NCI-H2029 (cell line): Measurements from ENCODE around the gene EFNA3.
A peak's percentile ranks its signal among the peaks of the same experiment; 100 is the strongest.
"Not testable (repeated sequence)": the region's sequence is repeated elsewhere in the genome, so short reads cannot be mapped to it uniquely, and the experiment has no call there.

Source experiments
- DNase-seq: peaks from one replicate; lab custom pipeline; 2025; lab: John Stamatoyannopoulos, UW

Gene EFNA3

DNA sequence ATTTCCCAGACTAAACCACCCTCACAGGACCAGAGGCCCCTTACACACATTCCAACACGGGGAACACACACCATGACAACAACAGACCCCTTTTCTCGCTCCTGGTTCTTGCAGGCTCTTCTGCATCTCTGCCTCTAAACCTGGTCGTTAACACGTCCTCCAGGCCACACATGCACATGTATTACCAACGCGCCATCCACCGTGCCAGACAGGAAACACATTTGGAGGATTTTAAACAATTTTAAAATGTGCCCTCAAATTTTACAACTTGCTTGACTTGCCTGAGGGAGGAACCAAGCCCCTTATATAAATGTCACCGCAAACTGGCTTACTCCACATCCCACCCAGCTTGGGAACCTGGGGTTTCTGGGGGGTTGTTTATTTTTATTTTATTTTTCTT lies 32.2 kb downstream of the EFNA3 start:
- DNase-seq = no peak

DNA sequence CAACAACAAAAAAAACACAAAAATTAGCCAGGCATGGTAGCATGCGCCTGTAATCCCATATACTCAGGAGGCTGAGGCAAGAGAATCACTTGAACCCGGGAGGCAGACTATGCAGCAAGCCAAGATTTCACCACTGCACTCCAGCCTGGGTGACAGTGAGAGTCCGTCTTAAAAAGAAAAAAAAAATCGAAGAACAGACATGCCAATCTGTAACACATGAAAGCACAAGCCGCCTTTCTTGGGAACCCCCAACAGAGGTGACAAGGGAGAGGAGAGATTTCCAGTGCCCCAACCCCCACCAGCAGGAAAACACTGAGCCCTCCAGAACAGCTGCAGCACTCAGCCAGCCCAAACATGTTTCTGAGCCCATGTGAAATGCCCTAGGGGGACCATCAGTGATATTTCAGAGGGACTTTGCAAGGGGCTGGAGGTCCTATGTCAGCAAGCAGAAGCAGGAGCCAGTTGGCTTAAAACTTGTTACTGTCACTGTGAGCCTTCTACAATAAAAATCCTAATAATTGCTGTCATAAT lies 34.9 kb downstream of the EFNA3 start:
- no peak for DNase-seq

DNA sequence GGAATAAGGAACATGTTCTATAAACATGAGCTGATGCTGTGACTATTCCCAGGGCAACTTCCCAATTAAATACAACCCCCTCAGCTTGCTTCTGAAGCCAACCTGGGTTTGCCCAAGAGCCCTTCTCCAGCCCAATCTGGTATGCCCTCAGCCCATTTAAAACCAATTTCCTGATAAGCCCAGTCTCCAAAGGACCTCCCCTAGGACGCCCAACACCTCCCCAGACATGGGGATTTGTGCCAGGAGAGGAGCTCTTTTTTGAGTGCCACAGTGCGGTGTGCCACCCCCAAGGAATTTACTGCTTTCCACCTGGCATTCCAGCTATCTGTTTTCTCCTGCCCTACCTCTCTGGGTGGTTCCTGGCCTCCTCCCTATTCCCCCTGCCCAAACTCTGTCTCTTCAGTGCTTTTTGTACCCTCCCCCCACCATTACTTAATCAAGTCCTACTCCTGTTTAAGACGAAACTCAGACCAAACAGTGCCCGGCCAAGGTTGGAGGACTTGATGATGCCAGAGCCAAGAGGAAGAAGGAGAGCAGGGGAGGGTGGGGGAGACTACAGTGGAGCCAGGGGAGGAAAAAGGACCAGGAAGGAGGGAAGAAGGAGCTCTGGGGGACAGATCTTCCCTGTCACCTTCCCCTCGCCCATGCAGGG lies 37.6 kb downstream of the EFNA3 start:
- DNase-seq = no peak

DNA sequence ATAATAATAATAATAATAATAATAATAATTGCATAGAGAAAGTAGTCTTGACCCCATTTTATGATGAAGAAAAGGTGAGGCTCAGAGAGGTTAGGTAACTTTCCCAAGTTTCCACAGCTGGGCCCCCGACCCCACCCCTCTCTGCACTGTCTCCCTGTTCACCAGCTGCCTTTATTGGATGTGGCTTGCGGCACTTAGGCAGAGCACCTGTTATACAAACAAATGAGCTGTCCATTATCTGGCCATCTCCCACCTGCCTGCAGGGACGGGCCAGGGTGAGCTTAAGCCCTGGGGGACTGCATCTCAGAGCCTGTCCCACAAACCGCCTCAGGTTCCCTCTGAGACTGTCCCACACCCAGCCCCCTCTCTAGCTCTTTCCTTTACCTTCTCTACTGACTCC lies 39.0 kb downstream of the EFNA3 start:
- peak; percentile 50 for DNase-seq

DNA sequence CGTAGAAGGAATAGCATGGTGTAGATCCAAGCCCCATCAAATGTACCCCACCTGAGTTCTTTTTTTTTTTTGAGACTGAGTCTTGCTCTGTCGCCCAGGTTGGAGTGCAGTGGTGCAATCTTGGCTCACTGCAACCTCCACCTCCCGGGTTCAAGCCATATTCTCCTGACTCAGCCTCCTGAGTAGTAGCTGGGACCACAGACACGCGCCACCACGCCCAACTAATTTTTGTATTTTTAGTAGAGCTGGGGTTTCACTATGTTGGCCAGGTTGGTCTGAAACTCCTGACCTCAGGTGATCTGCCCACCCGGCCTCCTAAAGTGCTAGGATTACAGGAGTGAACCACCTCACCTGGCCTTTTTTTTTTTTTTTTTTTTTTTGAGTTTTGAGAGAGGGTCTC lies 39.5 kb downstream of the EFNA3 start:
- not testable (repeated sequence) for DNase-seq

DNA sequence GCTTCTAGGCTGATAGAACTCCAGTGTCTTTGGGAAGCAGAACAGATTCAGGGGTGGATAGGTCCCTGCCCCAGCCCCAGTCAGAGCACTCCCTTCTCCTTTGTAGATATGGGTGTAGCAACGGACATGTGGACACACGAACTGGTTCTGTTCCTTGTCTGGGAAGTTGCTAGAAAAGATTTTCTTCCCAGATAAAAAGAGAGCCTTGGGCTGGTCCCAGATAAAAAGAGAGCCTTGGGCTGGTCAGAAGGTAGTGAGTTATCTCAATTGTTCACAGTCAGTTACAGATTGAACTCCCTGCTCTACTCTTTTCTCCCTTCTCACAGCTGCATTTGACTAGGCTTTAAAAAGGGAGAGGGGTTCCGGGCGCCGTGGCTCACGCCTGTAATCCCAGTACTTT lies 41.6 kb downstream of the EFNA3 start:
- DNase-seq = no peak

DNA sequence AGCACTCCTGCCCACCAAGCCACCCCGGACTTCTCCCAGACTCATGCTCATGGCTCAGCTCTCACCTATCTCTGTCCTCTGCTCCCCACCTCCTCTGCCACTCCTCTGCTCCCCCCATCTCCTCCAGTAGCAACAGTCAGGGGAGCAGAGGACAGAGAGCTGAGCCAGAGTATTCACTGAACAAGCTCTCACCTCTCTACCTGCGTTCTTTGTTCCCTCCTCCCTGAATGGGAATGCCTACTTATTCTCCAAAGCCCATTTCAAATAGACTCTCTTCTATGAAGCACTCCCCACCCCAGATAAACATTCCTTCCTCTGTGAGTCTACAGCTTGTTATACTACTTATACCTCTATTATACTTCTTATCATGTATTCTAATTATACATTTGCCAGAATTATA lies 42.6 kb downstream of the EFNA3 start:
- no peak for DNase-seq

DNA sequence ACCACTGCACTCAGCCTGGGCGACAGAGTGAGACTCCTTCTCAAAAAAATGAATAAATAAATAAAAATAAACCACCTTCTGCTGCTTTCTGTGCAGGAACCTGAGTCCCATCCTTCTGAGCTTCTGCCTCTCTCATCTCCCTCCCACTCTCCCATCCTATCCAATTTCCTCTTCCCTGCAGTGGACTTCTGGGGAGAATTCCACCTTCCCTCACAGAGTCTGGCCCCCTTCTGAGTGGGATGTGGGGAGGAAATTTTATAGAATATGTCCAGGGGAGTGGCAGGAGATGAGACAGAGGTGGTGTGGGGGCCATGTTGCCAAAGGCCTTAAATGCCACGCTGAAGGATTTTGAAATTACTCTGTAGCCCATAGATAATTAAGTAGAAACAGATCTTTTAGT lies 43.7 kb downstream of the EFNA3 start:
- DNase-seq = no peak

DNA sequence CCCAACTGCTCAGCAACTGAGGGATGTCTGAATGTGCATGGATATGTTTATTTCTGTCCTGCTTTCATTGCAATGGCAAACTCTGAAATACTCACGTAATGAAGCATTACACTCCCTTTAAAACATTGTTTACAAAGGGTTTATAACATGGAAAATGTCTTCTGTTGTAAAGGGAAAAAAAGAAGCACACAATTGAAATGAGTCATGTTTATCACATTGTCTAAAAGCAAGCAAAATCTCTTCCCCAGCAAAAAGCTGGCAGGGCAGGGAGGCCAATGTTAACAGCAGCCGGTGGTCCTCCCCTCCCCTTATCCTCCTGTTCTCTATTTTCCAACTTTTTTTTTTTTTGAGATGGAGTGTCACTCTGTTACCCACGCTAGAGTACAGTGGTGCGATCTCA lies 45.2 kb downstream of the EFNA3 start:
- DNase-seq = no peak

DNA sequence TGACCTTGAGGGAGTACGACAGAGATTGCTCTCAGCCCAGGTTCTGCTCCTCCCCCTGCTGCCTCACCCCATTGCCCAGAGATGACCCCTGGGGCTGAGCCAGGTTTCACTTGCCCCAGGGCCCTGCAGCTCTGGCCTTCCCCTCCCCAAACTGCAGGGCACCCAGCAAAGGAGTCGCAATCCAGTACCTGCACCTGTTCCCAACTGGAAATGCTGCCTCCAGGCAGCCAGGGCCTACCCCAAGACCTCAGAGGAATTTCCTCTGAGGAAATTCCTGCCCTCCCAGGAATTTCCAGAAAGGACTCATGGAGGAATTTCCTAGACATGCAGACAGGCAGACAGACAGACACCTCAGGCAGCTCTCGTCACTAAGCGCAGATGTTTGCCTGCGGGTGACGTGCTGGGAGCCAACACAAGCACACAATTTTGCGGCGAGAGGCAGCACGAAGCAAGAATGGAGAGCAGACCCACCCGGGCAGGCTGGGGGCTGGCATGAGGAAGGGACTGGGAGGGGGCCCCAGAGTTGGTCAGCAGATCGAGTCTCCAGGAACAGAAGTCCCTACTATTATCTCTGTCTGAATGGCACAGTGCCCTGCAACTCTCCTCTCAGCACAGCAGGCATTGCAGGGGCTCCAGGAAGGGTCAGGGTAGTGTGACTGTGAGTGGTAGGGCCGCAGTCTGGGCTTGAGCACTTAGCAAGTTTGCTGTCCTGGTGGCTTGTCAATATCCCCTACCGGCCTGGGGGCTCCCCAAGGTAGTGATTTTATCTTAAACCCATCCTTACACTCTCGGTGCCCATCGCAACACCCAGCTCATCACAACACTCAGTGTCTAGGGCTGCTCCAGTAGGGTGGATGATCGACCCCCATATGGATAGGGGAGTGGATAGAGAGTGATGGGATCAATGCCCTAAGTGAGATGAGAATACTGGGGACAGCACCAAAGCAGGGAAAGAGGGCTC lies 46.1 kb downstream of the EFNA3 start:
- no peak for DNase-seq

DNA sequence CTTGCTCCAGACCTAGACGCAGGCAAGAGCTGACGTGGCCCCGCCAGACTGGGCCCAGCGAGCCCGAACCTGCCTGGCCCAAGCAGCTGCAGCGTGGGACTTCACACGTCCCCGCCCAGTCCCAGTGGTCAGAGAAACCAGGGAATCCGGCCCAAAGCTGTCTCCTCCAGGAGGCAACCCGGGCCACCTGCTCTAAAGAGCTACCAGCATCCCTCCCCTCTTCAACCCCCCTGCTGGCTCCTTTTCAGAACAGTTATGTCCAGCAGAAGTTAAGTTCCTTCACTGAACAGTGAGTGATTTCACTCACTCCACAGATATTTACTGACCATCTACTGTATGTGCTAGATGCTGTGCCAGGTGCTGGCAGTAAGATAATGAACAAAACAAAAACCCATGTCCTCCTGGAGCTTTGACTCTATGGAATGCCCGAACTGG lies 46.9 kb downstream of the EFNA3 start:
- DNase-seq = no peak

DNA sequence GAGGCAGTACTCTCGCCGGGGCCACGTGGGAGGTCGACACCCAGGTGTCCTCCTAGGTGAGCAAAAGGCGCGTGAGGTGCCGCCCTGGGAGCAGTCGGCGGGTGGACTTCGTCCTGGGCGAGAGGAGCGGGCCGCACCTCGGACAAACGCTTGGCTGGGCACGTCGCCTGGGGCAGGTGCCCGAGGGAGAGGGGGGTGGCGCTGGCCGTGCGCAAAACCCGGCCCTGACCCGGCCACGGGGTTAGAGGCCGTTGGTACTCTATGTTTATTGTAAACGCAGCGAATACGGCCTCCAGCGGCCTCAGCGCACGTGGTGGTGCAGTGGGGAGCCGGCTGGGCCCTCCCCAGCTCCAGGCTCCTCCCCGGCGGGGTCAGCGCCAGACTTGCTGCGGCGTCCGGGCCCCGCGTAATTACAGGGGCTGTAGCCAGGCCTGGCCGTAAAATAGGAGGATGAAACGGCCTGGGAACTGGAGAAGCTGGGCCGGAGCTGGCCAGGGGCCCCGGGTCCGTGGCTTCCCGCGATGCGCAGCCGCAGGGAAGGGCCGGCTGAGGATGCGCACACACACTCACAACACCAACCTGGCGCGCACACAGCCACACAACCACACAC lies 47.4 kb downstream of the EFNA3 start:
- no peak for DNase-seq

DNA sequence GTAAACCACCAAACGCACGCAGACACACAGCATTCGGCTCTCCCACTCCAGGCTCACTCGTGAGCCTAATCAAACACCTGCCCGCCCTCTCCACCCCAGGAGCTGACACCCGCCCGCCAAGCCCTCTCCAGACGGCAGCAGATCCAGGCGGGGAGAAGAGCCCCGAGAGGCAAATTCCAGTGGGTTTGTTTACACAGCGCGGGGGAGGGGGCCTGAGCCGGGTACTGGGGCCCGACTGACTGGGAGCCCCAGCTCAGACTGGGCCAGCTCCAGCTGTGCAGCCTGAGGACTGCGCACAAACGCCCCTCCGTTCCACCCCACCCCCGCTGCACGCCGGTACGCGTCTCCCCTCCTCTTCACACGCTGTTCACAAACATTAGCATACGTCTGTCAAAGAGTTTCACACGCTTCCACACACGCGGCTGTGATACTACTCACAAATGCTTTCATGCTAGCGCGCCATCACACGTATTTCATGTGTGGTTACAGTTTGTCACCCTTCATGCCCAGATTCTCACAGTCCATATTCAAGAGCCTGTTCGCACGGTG lies 48.0 kb downstream of the EFNA3 start:
- peak; percentile 43 for DNase-seq

DNA sequence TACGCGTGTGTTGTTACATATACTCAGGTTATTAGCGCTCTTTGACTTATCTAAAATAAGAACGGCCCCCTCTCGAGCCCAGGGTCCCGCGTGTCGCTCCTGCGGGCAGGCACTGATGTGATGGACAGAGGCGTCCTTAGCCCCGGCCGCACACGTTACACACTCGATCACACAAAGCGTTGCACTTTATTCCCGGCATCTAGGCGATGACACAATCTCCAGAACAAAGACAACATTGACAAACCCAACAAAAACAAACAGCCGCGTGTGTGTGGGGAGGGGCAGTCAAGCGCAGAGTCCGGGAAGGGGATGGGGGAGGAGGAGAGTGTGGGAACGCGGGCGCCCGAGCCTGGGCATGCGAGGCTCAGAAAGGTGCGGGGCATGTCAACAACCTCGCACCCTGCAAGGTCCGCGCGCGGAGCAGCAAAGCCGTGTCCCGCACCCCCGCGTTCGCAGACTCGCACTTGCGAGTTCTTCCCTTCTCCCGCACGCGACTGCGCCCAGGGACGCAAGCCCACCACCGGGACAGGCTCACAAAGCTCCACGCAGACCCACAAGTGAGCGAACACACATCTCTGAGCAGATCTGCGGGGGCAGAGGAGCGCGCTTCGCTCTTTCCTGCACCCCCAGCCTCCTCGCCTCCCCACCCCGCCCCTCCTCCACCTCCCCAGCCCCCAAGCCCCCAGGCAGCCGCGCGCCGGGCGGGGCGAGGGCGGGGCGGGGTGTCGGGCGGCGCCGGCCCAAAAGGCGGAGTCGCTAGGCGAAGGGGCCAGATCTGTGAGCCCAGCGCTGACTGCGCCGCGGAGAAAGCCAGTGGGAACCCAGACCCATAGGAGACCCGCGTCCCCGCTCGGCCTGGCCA lies 48.7 kb downstream of the EFNA3 start, which contains the start of gene EFNA1:
TSS of gene EFNA1 (plus strand) at position 772 of the 862 bp plus-strand sequence. CDS start 102 bp downstream, outside the sequence.
- DNase-seq = peak; percentile 63

DNA sequence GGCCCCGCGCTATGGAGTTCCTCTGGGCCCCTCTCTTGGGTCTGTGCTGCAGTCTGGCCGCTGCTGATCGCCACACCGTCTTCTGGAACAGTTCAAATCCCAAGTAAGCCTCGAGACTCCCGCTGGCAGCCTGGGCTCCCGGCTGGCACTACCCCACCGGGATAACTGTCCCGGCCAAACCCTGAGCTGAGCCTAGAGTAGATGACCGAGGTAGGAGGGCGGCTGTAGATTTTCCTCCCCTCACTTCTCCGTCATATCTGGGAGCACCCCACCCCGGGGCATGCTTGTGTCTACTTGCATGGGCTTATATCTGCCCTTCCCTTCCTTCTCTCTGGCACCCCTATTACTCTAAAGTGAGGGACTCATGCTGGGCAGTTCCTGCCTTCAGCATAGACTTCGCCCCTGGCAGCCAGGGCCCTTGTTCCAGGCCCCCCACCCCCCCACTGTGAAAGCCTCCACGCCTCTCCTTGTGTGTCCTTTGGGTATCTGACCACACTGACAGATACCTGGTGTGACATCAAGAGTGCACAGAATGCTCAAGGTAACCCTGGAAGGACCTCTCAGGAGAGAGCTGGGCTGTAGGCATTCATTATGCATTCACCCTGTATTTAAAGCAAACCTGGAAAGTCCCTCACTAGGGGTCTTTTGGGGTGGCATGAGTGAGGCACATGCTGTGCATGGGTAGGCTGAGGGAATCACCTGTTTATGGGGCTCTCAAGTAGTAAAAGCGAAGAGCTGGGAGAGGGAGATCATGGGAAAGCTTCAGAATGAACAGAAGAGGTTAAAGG lies 49.5 kb downstream of the EFNA3 start:
- DNase-seq = no peak

DNA sequence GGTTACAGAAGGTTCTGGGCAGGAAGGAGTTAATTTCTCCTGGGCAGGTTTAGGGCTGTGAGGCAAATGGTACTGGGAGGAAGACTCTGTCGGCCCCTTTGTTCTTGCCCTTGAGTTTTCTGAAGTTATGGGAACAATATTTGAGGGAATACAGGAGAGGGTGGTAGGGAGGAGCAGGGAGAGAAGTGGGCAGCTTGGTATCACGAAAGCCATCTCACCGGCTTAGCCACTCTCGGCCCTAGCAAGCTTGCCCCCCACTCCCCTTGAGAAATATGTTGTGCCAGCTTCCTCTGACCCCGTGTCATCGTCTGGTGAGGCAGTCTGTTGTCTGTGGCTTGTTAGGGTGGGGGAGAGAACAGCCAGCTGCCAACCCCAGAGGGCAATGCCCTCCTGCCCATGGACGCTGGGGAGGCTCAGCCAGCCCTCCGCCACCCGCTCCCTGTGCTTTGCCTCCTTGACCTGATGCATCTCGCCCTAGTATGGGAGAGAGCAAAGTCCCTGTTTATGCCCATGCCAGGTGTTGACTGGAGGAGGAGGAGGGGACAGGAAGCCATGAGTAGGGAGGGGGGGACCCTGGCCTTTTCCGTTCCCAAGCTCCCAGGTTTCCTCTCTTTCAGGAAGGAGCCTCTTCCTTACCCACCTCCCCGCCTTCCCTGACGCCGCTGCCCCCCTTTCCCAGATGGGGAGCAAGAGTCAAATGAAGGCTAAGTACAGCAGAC lies 50.3 kb downstream of the EFNA3 start:
- peak; percentile 56 for DNase-seq

DNA sequence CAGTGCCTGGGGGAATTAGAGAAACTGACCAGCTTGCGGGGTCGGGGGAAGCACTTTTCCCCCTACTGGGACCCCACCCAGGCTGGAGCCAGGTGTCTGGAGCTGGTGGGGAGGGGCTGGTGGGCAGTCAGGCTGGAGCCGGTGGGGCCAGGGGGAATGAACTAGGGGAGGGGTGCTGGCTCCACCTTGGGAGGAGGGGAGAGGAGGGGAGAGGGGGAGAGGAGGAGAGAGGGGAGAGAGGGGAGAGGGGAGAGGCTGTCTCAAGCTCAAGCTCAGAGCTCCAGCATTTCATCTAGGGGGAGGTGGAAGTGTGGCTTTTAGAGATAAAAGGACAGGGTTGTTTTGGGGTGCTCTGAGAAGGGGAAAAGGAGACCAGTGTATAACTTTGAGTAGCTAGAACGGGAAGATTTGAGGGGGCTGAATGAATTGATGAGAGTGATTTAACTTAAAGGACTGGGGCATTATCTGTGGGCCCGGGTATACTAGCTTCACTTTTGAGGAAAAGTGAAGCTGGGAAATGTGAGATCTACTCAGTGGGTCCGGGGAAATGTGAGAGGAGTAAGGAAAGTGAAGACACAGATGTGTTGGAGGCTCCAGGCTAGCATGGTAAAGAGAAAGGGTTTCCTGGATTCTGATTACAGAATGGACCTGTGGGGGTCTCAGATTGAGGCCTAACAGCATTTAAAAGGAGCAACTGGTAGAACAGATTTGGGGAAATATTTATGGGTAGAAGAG lies 51.8 kb downstream of the EFNA3 start:
- no peak for DNase-seq

DNA sequence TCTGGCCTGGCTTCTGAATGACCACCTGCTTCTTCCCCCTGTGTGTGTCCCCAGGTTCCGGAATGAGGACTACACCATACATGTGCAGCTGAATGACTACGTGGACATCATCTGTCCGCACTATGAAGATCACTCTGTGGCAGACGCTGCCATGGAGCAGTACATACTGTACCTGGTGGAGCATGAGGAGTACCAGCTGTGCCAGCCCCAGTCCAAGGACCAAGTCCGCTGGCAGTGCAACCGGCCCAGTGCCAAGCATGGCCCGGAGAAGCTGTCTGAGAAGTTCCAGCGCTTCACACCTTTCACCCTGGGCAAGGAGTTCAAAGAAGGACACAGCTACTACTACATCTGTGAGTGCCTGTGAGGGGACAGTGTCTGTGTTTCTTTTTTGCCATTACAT lies 52.6 kb downstream of the EFNA3 start:
- no peak for DNase-seq

DNA sequence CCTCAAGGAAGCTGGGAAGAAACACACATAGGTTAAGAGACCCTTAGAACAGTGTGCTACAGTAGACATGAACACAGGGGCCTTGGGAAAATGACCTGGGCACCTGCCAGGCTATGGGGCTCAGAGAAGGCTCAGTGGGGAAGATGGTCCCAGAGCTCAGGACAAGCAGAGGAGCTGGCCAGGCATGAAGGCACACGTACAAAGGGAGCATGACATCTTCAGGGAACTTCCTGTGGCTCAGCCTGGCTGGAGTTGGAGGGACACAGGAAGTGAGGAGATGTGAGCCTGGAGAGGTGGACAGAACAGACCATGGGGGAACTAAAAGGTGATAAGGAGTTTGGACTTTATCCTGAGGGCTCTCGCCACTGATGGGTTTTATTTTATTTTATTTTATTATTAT lies 53.2 kb downstream of the EFNA3 start:
- no peak for DNase-seq
